ENCODE data around the gene HLA-A.

DNA sequence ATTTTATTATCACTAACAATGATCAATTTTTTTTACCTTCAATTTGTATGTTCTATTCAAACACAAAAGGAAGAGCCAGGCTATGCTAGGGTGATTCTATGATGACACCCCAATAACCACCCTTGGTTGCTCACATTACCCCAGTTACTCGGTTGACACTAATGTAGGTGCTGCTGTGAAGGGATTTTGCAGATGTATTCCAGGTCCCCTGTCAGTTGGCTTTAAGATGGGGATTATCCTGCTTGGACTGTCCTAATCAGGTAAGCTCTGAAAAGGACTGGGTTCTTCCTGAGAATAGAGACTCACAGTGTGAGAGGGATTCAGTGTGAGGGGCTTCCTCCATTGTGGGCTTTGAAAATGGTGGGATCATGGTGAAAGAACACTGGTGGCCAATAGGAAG, 11.9 kb downstream of the HLA-A start:
- TF ChIP-seq GABPB1 (CRISPR knock-in tag; IDR thresholded peaks at IDR 0.05) = no peak
- TF ChIP-seq, protein P1, sequence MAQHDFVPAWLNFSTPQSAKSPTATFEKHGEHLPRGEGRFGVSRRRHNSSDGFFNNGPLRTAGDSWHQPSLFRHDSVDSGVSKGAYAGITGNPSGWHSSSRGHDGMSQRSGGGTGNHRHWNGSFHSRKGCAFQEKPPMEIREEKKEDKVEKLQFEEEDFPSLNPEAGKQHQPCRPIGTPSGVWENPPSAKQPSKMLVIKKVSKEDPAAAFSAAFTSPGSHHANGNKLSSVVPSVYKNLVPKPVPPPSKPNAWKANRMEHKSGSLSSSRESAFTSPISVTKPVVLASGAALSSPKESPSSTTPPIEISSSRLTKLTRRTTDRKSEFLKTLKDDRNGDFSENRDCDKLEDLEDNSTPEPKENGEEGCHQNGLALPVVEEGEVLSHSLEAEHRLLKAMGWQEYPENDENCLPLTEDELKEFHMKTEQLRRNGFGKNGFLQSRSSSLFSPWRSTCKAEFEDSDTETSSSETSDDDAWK (CRISPR knock-in tag; IDR thresholded peaks at IDR 0.05) = no peak
- TF ChIP-seq ZSCAN29 (CRISPR knock-in tag; conservative IDR thresholded peaks at IDR 0.05) = no peak
- TF ChIP-seq, protein P2, sequence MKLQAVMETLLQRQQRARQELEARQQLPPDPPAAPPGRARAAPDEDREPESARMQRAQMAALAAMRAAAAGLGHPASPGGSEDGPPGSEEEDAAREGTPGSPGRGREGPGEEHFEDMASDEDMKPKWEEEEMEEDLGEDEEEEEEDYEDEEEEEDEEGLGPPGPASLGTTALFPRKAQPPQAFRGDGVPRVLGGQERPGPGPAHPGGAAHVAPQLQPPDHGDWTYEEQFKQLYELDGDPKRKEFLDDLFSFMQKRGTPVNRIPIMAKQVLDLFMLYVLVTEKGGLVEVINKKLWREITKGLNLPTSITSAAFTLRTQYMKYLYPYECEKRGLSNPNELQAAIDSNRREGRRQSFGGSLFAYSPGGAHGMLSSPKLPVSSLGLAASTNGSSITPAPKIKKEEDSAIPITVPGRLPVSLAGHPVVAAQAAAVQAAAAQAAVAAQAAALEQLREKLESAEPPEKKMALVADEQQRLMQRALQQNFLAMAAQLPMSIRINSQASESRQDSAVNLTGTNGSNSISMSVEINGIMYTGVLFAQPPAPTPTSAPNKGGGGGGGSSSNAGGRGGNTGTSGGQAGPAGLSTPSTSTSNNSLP (IDR thresholded peaks at IDR 0.05; ENCODE audit: low read depth, low read length) = no peak
- TF ChIP-seq ZFP36 (IDR thresholded peaks at IDR 0.05; ENCODE audit: borderline replicate concordance, low read depth, low read length, partially characterized antibody) = no peak
- TF ChIP-seq POLR2A (IDR thresholded peaks at IDR 0.05; ENCODE audit: insufficient read depth in 1 of 2, low read depth in 2 of 2, low read length in 2 of 2) = no peak
- TF ChIP-seq MTF1 (CRISPR knock-in tag; IDR thresholded peaks at IDR 0.05) = no peak
- TF ChIP-seq HOXA3 (CRISPR knock-in tag; IDR thresholded peaks at IDR 0.05) = no peak

All from HepG2 (cell line).